Naive thymus-derived CD4-positive, alpha-beta T cell (primary cell): ENCODE measurements around the gene PRPF6. TPM values are rescaled to one million over a fixed set of nuclear protein-coding genes. Genes with fewer than 3 reads are reported as not detected.
A peak's percentile ranks its signal among the peaks of the same experiment; 100 is the strongest.

Experiments
- ATAC-seq: fragments of 150-1000 bp; cut with Tn5 transposase; 2 replicates; pipeline ENCODE4 v1.10.0; 2021; ENCODE audit warnings: mild to moderate bottlenecking, moderate library complexity
- CTCF ChIA-PET: fragments of 350-600 bp; sonication (Branson Sonifier 250); formaldehyde crosslinking; loops from one replicate; lab custom pipeline; 2021; ENCODE audit warnings: antibody characterized with exemption; lab: Charles Lee
- POLR2A ChIA-PET: fragments of 350-600 bp; sonication (Branson Sonifier 250); formaldehyde crosslinking; loops from one replicate; lab custom pipeline; 2021; ENCODE audit warnings: antibody characterized with exemption, inconsistent platforms; lab: Charles Lee
- DNase-seq, 9 donors: peaks; one replicate each; pipeline versions ENCODE4 v3.0.0 to v3.0.0-alpha.2; 2020 to 2022; ENCODE audit warnings: mixed read lengths in 1 of 9
- H3K27ac ChIP-seq: one replicate; pipeline ENCODE4 v1.7.0; 2013; ENCODE audit warnings: mild to moderate bottlenecking, low read depth, low read length, moderate library complexity
- H3K27me3 ChIP-seq, 2 donors: one replicate each; pipeline ENCODE4 v1.7.0; 2013; ENCODE audit warnings: low read length in 2 of 2, mild to moderate bottlenecking in 2 of 2, moderate library complexity in 2 of 2; ENCODE audit not compliant: control insufficient read depth in 2 of 2, insufficient read depth in 2 of 2
- H3K36me3 ChIP-seq, 3 experiments: 1 replicate in 2 of 3; 2 replicates in 1 of 3; pipeline ENCODE4 v1.7.0; 2013; ENCODE audit warnings: low read length in 3 of 3, mild to moderate bottlenecking in 3 of 3, moderate library complexity in 1 of 3; ENCODE audit not compliant: insufficient read depth in 3 of 3, control insufficient read depth in 2 of 3
- H3K4me1 ChIP-seq, 2 donors: one replicate each; pipeline ENCODE4 v1.7.0; 2013; ENCODE audit warnings: low read length in 2 of 2, mild to moderate bottlenecking in 2 of 2, moderate library complexity in 1 of 2; ENCODE audit not compliant: control insufficient read depth in 2 of 2, insufficient read depth in 2 of 2
- H3K4me3 ChIP-seq: 2 replicates; pipeline ENCODE4 v1.7.0; 2013; ENCODE audit warnings: mild to moderate bottlenecking, low read length
- H3K9me3 ChIP-seq, 3 experiments: 1 replicate in 2 of 3; 2 replicates in 1 of 3; pipeline ENCODE4 v1.7.0; 2013; ENCODE audit warnings: low read length in 3 of 3; ENCODE audit not compliant: control insufficient read depth in 2 of 3
- H3K27ac Mint-ChIP-seq, 9 donors: one replicate each; pipeline ENCODE4 v1.8.0; 2020 to 2022; ENCODE audit warnings: mixed read lengths in 9 of 9, mild to moderate bottlenecking in 8 of 9, moderate library complexity in 5 of 9, inconsistent platforms in 2 of 9
- H3K27me3 Mint-ChIP-seq, 5 donors: one replicate each; pipeline ENCODE4 v1.8.0; 2021 to 2022; ENCODE audit warnings: mixed read lengths in 5 of 5, mild to moderate bottlenecking in 1 of 5
- H3K36me3 Mint-ChIP-seq, 5 donors: one replicate each; pipeline ENCODE4 v1.8.0; 2020 to 2022; ENCODE audit warnings: mixed read lengths in 5 of 5, mild to moderate bottlenecking in 3 of 5, inconsistent platforms in 1 of 5
- H3K4me1 Mint-ChIP-seq, 7 donors: one replicate each; pipeline ENCODE4 v1.8.0; 2020 to 2022; ENCODE audit warnings: mixed read lengths in 7 of 7, mild to moderate bottlenecking in 3 of 7, inconsistent platforms in 1 of 7
- H3K4me3 Mint-ChIP-seq, 10 donors: one replicate each; pipeline ENCODE4 v1.8.0; 2020 to 2022; ENCODE audit warnings: mild to moderate bottlenecking in 10 of 10, mixed read lengths in 10 of 10, moderate library complexity in 6 of 10, inconsistent platforms in 2 of 10
- H3K9me3 Mint-ChIP-seq, 11 donors: one replicate each; pipeline ENCODE4 v1.8.0; 2020 to 2022; ENCODE audit warnings: mixed read lengths in 11 of 11, mild to moderate bottlenecking in 4 of 11, inconsistent platforms in 1 of 11, moderate library complexity in 1 of 11
- intact Hi-C, 2 donors: fragments of 100-400 bp; cut with micrococcal nuclease; formaldehyde crosslinking; loops; one replicate each; pipeline ENCODE4 v1.15.1; 2023
- polyA plus RNA-seq, 2 donors: library from polyadenylated mRNA; unstranded; fragments of 300-500 nt; fragmentation: Illumina TruSeq; gene quantifications; one replicate each; pipeline ENCODE4 v1.2.3, GENCODE V29; 2021
- total RNA-seq, 6 experiments: library from RNA in 5 of 6; stranded (reverse) in 5 of 6; gene quantifications; 1 replicate in 5 of 6; 2 replicates in 1 of 6; pipeline ENCODE4 v1.2.3 and lab custom pipeline; 2021 to 2026

PRPF6 gene
- total and polyA plus RNA-seq, 7 experiments from 2014 or later = 71.2 to 127 (median 86.9) TPM

GRCh38 chr20:64052326-64052722, 71.4 kb downstream of the PRPF6 start:
- Histone ChIP-seq H3K4me3 (no peak overlapping the region), H3K9me3 (no peaks in the 10 kb centered on the region), H3K36me3 (no peaks in the 10 kb centered on the region), H3K4me1 (peaks cover 0 to 8% of the 10 kb centered on the region in 2 donors), H3K27me3 (peaks cover 6 to 22% of the 10 kb centered on the region in 2 donors), H3K27ac (no peak overlapping the region)
- intact Hi-C loops = no loop called here
- Mint-ChIP-seq H3K4me1 (peaks cover 0 to 15% (median 4%) of the 10 kb centered on the region in 7 donors), H3K9me3 (no peaks in the 10 kb centered on the region), H3K36me3 (no peaks in the 10 kb centered on the region), H3K27me3 (peaks cover 5 to 26% (median 8%) of the 10 kb centered on the region in 5 donors), H3K27ac (no peak overlapping the region), H3K4me3 (no peak overlapping the region)
- POLR2A ChIA-PET = interaction anchor here (1.7 kb wide), 1 partner anchor 12 kb away, joined by 4 read pairs; no protein-coding TSS in a partner anchor
- ATAC-seq (no peak), DNase-seq (no peak)
- CTCF ChIA-PET = interaction anchor here (1.0 kb wide), 1 partner anchor 14 kb away, joined by 3 read pairs; no protein-coding TSS in a partner anchor

GRCh38 chr20:64052987-64053840, 72.3 kb downstream of the PRPF6 start:
- intact Hi-C loops = no loop called here
- no peaks in the 10 kb centered on the region for H3K36me3 Mint-ChIP-seq
- CTCF ChIA-PET = interaction anchor here (2.1 kb wide), 1 partner anchor 14 kb away, joined by 5 read pairs; no protein-coding TSS in a partner anchor
- peaks cover 0 to 22% (median 8%) of the 10 kb centered on the region in 7 donors for H3K4me1 Mint-ChIP-seq
- ATAC-seq = no peak
- H3K4me1 ChIP-seq = peaks cover 0 to 16% of the 10 kb centered on the region in 2 donors
- peak overlapping the region in 1 of 9 donors; percentile 9 for H3K27ac Mint-ChIP-seq
- DNase-seq = no peak
- peak overlapping the region in 1 of 10 donors; percentile 45 for H3K4me3 Mint-ChIP-seq
- H3K4me3 ChIP-seq = no peak overlapping the region
- H3K27me3 Mint-ChIP-seq = peaks cover 5 to 20% (median 8%) of the 10 kb centered on the region in 5 donors
- POLR2A ChIA-PET = interaction anchor here (1.2 to 1.7 kb wide), 3 partner anchors 11 to 25 kb away, joined by 3 to 5 read pairs (median 4); no protein-coding TSS in a partner anchor
- no peaks in the 10 kb centered on the region for H3K9me3 ChIP-seq
- H3K27ac ChIP-seq = no peak overlapping the region
- peaks cover 6 to 22% of the 10 kb centered on the region in 2 donors for H3K27me3 ChIP-seq
- H3K36me3 ChIP-seq = no peaks in the 10 kb centered on the region
- no peaks in the 10 kb centered on the region for H3K9me3 Mint-ChIP-seq

- H3K27ac ChIP-seq = no peak overlapping the region
- H3K9me3 Mint-ChIP-seq = no peaks in the 10 kb centered on the region
- intact Hi-C loops = no loop called here
- no peaks in the 10 kb centered on the region for H3K36me3 Mint-ChIP-seq
- ATAC-seq = no peak
- no peak overlapping the region for H3K4me3 ChIP-seq
- H3K27me3 ChIP-seq = peaks cover 6 to 22% of the 10 kb centered on the region in 2 donors
- H3K4me1 ChIP-seq = peaks cover 0 to 16% of the 10 kb centered on the region in 2 donors
- H3K4me1 Mint-ChIP-seq = peaks cover 0 to 22% (median 8%) of the 10 kb centered on the region in 7 donors
- no peaks in the 10 kb centered on the region for H3K9me3 ChIP-seq
- CTCF ChIA-PET = interaction anchor here (2.1 kb wide), 1 partner anchor 15 kb away, joined by 5 read pairs; no protein-coding TSS in a partner anchor
- no peaks in the 10 kb centered on the region for H3K36me3 ChIP-seq
- H3K27me3 Mint-ChIP-seq = peaks cover 5 to 18% (median 8%) of the 10 kb centered on the region in 5 donors
- H3K4me3 Mint-ChIP-seq = peak overlapping the region in 1 of 10 donors; percentile 45
- DNase-seq = no peak
- H3K27ac Mint-ChIP-seq = peak overlapping the region in 1 of 9 donors; percentile 42
- POLR2A ChIA-PET = interaction anchor here (1.0 to 1.7 kb wide), 4 partner anchors 9 to 24 kb away, joined by 3 to 5 read pairs (median 4); partner anchors contain the start of gene TCEA2
Observed at GRCh38 chr20:64053841-64054661, 73.1 kb downstream of the PRPF6 start.

GRCh38 chr20:64055396-64055892, 74.5 kb downstream of the PRPF6 start:
- peaks cover 3 to 15% of the 10 kb centered on the region in 2 donors for H3K27me3 ChIP-seq
- ChIA-PET CTCF (interaction anchor here (2.1 kb wide), 1 partner anchor 16 kb away, joined by 5 read pairs; no protein-coding TSS in a partner anchor), POLR2A (no interaction called here)
- no peak overlapping the region for H3K4me3 ChIP-seq
- H3K4me1 Mint-ChIP-seq = peaks cover 0 to 26% (median 8%) of the 10 kb centered on the region in 7 donors
- peak overlapping the region in 2 of 10 donors; percentile 17 to 45 for H3K4me3 Mint-ChIP-seq
- H3K36me3 ChIP-seq = no peaks in the 10 kb centered on the region
- peaks cover 5 to 17% (median 8%) of the 10 kb centered on the region in 5 donors for H3K27me3 Mint-ChIP-seq
- H3K9me3 Mint-ChIP-seq = no peaks in the 10 kb centered on the region
- H3K4me1 ChIP-seq = peaks cover 0 to 8% of the 10 kb centered on the region in 2 donors
- no peak overlapping the region for H3K27ac ChIP-seq
- DNase-seq (no peak), ATAC-seq (no peak)
- peak overlapping the region in 2 of 9 donors; percentile 31 to 71 for H3K27ac Mint-ChIP-seq
- intact Hi-C loops = loop anchor here in 1 of 2 donors (5.0 kb wide), 1 partner anchor 518 kb away; the partner anchor contains the start of gene PTK6
- H3K36me3 Mint-ChIP-seq = peaks cover 0 to 2% (median 0%) of the 10 kb centered on the region in 5 donors
- no peaks in the 10 kb centered on the region for H3K9me3 ChIP-seq

- Histone ChIP-seq H3K9me3 (no peaks in the 10 kb centered on the region), H3K4me3 (no peak overlapping the region), H3K27me3 (peaks cover 0 to 9% of the 10 kb centered on the region in 2 donors), H3K36me3 (no peaks in the 10 kb centered on the region), H3K4me1 (peaks cover 0 to 8% of the 10 kb centered on the region in 2 donors), H3K27ac (no peak overlapping the region)
- Mint-ChIP-seq H3K27me3 (peaks cover 5 to 12% (median 8%) of the 10 kb centered on the region in 5 donors), H3K4me1 (peaks cover 0 to 26% (median 8%) of the 10 kb centered on the region in 7 donors), H3K9me3 (no peaks in the 10 kb centered on the region), H3K36me3 (peaks cover 0 to 2% (median 0%) of the 10 kb centered on the region in 5 donors), H3K4me3 (peak overlapping the region in 1 of 10 donors; percentile 25), H3K27ac (no peak overlapping the region)
- POLR2A ChIA-PET = interaction anchor here (1.9 kb wide), 1 partner anchor 15 kb away, joined by 23 read pairs; no protein-coding TSS in a partner anchor
- ATAC-seq (no peak), DNase-seq (no peak)
- intact Hi-C loops = loop anchor here in 1 of 2 donors (5.0 kb wide), 1 partner anchor 519 kb away; the partner anchor contains the start of gene PTK6
- CTCF ChIA-PET = no interaction called here
Observed at GRCh38 chr20:64055893-64056638, 75.1 kb downstream of the PRPF6 start.
